HS-5 (cell line): ENCODE data around the gene S100A14.

ENCODE experiments used
- DNase-seq: peaks from one replicate; pipeline ENCODE4 v3.0.0-alpha.2; 2012; ENCODE audit warnings: low read depth

The S100A14 gene

DNA sequence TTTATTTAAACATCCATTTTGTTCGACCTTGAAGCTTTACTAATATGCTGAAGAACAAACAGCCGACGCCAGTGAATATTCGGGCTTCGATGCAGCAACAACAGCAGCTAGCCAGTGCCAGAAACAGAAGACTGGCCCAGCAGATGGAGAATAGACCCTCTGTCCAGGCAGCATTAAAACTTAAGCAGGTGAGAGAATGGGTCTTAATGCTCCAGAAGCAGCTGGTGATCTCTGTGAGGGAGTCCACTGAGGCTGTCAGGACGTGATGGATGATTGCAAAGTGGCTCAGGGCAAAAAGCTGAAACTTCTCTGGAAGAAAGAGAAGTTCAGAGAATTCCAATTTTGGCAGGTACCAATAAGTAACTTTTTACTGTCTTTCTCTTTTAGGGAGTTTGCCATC is 22.1 kb upstream of the S100A14 start:
- no peak for DNase-seq

DNA sequence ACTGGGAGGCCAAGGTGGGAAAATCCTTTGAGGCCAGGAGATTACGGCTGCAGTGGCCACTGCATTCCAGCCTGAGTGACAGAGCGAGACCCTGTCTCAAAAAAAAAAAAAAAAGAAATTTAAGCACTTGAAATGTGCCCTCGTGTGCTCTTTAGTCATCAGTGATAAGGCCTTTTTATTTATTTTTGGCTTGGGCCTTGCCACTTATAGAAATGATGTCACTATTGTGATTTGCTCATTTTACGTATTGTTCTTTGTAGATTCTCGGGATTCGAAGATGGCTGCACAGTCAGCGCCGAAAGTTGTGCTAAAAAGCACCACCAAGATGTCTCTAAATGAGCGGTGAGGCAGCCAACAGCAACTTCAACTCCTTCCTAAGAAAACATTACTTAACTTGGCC is 20.2 kb upstream of the S100A14 start:
- no peak for DNase-seq

DNA sequence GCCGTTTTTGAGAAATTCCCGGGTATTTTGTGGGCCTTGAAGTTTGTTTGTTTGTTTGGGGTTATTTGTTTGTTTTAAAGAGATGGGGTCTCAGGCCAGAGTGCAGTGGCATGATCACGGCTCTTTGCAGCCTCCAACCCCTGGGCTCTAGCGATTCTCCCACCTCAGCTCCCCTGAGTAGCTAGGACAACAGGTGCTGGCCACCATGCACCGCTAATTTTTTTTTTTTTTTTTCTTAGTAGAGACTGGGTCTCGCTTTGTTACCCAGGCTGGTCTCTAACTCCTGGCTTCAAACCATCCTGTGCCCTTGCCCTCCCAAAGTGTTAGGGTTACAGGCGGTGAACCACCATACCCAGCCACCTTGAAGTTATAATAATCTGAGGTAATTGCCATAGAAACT is 19.7 kb upstream of the S100A14 start:
- DNase-seq, result no peak

DNA sequence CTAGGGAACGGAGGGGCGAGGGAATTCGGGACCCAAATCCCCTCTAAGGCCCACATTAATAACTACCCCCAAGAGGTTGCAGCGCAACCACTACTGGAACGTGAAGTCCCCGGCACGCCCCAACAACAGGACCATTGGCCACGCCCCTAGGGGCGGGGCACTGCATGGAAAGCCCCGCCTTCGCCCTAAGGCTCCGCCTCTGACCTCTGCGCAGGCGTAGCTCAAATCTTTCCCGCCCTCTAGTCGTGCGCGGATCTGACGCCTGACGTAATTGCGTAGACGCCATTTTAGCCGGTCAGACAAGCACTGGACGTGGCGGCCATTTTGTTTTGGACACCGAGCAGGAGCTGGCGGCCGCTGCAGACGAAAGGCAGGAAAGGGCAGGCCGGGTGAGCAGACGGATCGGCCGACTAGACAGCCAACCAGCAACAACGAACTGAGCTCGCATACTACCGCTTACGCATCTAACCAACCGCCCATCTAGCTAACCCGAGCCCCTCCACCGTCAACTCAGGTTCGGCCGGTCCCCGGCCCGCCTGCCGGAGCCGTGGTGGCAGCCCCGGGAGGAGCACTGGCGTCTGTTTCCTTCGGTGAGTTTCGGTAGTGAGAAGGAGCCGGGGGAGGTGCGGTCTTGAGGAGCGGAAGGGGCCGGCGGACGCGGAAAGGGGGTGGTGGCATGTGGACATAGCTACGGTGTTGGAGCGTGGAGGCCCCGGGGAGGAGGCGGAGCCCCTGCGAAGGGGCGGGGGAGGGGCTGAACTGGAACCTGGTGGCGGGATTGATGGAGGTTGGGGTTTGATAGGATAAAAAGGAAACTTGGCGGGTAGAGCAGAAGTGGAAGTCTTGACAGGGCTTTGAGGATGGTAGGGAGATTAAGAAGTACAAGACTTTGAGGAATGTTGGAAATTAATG is 17.9 kb upstream of the S100A14 start, which contains the start of gene CHTOP:
Gene CHTOP, plus strand, starts transcription at position 313 of the 912 bp plus-strand sequence. CDS start 2,523 bp downstream, outside the sequence.
- DNase-seq, result peak; percentile 97

DNA sequence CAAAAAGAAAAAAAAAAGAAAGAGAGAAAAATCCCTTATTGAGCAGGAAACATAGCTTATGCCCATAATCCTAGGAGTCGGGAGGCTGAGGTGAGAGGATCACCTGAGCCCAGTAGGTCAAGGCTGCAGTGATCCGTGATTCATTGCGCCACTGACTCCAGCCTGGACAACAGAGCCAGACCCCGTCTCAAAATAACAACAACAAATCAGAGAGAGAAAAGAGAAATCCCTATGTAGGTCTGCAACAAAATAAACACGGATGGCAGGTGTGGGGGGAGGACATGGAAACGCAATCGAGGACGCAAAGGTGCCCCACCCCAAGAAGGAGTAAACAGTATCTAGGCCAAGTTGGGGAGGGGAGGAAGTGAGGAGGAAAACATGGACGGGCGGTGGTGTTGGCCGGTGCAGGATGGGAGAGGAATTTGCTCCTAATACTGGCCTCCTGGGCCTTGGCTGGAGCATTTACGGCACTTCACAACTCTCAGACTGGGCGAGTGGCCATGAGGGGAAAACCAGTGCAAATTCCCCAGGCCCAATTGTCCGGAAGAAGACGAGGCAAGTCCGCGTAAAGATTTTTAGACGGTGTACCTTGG is 17.1 kb upstream of the S100A14 start:
- DNase-seq, result no peak

DNA sequence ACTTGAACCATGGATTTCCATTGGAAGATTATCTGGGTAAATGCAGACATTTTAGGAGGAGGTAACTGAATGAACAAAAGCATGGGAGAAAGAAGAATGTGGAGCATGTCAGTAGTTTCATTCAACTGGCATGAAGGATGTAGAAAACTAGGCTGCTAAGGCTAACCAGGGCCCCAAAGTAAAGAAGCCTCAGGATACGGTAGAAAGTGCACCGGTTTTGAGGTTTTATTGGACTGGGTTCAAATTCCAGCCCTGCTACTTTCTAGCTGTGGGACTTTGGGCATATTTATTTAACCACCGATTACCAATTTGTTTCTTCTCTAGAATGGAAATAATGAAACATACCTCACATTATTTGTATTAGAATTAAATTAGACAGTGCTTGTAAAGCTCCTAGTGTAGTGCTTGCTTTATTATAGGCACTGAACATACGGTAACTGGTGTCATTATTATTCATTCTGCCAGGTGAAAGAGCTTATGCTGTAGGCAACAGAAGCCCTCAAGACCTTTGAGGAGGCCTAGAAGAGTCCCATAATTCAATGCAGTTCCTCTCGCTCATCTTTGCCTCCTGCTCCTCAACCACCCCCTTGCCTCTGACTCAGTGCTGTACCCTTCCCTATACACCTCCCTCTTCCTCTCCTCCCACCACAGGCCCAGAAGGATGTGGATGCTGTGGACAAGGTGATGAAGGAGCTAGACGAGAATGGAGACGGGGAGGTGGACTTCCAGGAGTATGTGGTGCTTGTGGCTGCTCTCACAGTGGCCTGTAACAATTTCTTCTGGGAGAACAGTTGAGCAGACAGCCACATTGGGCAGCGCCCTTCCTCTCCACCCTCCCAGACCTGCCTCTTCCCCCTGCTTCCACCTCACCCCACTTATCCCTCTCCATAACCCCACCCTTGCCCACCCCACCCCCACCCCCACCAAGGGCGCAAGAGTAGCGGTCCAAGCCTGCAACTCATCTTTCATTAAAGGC is 15.2 kb upstream of the S100A14 start:
- no peak for DNase-seq

DNA sequence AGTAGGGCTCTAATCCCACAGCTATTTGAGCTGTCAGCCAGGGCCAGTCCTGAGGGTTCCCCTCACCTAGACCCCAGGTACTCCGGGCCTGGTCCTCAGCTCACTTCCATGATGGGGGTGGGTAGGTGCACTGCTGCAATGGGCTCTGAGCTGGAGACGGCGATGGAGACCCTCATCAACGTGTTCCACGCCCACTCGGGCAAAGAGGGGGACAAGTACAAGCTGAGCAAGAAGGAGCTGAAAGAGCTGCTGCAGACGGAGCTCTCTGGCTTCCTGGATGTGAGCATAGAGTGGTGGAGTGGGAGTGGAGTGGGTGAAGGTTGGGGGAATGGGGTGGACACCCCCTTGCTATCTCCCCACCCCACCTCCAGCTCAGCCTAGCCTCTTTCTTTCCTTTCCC is 14.3 kb upstream of the S100A14 start:
- DNase-seq, result no peak

DNA sequence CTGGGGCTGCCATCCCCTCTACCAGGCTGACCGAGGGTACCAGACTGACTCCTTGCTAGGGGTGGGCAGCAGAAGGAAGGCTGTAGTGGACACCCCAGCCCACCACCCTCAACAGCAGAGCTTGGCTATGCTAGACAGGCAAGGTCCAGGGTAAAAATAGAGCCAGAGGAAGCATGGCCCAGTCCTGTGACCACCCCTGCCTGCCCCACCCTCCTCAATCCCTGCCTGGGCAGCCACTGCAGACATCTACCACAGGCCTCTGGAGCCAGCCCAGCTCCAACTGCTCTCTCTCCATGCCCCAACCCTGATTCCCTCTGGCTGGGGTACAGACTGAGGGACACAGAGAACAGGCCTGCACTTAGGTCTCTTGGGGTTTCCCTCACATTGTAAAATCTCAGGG is 13.8 kb upstream of the S100A14 start:
- no peak for DNase-seq

DNA sequence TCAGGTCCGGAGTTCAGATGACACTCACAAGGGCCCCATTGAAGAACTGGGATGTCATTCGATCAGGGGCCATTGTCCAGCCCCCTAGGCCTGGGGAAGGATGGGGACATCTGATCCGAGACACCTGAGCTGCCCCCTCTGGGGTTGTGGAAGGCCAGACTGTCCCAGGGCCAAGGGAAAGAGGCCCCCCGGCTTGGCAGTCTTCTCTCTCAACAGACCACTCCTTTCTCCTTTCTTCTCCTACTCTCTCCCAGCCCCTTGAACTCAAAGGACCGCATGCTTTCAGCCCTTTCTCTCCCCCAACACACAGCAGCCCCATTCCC is 13.2 kb upstream of the S100A14 start:
- DNase-seq, result no peak

DNA sequence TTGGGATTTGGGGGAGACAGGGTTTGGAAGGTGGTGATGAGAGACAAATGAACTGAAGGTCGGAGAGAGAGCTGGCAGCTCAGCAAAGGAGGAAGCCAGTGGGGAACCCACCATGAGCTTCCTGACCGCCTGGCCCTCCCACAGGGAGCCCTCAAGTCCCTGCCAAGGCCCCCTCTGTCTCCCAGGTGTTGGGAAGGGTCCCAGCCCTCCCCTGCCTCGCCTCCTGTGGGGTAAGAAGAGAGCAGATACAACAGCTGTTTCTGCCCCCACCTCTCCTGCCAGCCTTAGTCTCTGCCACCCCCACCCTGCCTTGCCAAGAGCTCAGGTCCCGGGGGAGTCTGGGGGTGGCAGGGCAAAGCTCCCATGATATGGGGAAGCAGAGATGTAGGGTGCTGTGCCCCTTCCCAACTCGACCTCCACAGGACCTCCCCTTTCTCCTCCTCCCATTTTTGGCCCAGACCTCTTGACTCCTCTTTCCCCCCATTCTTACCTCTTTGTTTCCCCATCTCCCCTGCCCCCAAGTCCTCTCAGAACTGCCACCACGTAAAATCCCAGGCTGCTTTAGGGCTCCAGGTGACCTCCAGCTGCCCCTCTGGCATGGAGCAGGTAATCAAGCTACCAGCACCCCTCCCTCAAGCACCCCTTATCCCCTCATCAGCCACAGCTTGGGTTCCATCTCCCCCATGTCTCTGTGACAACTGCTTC is 12.7 kb upstream of the S100A14 start:
- DNase-seq, result no peak

DNA sequence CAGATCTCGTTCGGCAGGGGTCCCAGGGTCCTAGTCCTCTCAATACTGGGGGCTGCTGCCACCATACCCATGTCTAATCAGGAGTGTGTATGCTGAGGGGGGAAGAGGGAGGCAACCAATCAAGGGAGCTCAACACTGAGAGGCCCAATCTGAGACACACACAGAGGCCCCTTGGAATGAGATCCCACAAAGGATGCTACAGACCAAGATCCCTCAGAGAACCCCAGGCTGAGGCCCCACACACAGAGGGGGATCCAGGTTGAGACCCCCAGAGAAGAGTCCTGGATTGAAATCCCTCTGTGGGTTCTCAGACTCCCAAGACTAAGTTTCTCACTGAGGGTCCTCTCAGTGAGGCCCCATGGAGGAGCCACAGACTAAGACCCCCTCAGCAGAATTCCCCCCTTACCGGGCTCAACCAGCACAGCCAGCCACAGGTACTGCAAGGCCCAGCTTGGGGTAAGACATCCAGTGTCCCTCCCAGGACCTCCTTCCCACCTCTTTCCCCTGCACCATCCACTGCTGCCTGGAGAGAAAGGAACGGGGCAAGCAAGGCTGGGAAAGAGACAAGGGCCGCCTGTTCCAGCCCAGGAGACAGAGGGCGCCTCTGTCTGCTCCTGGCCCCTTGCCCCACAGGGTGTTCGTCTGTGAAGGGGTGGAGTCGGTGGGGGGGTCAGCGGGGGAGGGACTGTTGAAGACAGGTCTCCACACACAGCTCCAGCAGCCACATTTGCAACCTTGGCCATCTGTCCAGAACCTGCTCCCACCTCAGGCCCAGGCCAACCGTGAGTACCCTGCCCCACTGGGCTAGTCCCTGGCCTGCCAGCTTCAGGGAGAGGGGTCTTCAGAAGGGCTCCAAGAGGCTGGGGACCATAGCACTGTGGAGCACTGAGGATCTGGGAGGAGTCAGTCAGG is 11.8 kb upstream of the S100A14 start, which contains the start of gene S100A1:
Gene S100A1, plus strand, starts transcription at position 720 of the 912 bp plus-strand sequence. CDS start 2,088 bp downstream, outside the sequence.
- no peak for DNase-seq

DNA sequence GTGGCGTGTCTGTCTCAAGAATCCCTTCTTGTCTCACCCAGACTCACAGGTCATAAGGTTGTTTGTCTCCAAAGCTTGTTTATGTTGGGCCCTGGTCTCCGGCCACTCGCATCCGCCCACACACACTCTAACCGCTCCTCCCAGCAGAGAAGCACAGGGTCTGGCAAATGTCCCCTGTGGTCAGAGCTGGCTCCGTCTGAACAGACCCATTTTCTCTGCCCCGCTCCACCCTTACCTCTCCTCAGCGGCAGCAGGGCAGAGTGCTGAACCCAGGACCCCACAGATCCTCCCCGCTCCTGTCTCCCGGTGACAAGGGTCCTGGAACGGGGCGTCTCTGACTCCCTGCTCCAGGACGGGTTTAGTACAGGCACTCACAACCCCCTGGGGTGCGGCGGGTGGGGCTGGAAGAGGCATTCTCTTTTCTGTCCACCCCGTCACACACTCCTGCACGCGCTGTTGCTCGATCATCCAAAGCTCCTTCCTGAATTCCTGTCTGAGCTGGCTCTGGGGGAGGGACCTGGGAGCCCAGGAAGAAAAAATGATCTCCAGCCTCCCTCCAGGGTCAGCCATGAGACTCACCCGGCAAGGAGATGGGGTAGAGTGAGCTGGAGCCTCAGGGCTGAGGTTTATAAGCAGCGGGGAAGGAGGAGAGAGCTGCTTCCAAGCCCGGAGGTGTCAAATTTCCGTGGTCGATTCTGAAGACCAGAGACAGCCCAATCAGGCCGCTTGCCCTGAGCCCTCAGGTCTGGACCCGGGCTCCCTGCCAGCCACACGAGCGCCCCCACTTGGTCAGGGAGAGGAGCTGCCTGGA is 11.0 kb upstream of the S100A14 start, which contains the start of gene S100A13:
Gene S100A13, minus strand, starts transcription at position 602 of the 811 bp plus-strand sequence. CDS start 1,033 bp downstream, outside the sequence.
- DNase-seq, result peak; percentile 77

DNA sequence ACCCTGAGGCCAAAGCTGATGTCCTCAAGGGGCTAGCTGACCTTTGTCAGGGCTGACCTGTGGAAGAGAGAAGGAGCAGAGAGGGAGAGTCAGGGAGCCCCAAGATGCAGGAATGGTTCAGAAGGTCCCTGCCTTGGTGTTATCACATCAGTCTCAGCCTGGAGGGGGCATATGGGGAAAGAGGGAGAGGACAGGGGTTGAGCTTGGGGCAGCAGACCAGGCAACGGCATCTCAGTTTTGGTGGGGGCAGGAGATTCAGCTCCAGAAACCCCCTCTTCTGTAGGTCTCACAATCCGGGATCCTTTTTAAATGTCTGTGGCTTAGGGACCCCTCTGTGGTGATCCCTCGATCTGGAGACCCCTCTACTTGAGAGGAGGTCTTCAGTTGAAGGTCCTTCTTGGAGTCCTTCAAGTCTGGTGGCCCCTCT is 10.4 kb upstream of the S100A14 start:
- DNase-seq, result no peak

DNA sequence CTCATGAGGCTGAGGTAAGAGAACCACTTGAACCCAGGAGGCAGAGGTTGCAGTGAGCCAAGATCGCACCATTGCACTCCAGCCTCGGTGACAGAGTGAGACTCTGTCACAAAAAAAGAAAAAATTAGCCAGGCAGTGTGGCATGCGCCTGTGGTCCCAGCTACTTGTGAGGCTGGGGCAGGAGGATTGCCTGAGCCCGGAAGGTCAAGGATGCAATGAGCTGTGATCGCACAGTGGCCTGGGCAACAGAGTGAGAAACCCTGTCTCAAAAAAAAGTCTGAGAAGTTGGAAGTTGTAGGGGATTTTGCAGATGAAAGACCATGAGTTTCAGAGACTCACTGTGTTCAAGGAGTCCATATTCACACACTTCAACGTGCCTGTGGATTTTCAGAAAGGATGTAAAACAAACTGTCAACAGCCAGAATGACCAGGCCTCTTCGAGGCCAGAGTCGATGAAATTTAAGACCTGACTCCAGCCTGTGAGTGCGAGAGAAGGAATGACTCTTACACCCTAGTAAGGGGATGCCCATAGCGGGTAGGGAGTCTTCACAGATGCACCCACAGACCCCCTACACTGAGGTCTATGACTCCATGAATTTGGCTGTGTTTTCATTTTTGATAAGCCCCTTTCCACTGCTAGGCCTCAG is 9.0 kb upstream of the S100A14 start:
- no peak for DNase-seq

DNA sequence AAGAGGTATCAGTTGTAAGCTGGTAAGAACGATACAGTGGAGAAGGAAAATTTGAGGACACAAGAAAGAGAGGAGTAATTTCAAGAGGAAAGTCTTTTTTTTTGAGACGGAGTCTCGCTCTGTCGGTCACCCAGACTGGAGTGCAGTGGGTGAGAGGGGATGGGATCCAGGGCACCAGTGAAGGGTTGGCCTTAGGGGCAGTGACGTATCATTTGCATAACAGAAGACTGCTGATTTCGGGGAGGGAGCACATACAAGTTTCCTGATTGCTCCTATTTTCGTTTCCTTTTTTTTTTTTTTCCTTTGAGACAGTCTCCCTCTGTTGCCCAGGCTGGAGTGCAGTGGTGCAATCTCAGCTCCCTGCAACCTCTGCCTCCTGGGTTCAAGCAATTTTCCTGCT is 7.0 kb upstream of the S100A14 start:
- no peak for DNase-seq

DNA sequence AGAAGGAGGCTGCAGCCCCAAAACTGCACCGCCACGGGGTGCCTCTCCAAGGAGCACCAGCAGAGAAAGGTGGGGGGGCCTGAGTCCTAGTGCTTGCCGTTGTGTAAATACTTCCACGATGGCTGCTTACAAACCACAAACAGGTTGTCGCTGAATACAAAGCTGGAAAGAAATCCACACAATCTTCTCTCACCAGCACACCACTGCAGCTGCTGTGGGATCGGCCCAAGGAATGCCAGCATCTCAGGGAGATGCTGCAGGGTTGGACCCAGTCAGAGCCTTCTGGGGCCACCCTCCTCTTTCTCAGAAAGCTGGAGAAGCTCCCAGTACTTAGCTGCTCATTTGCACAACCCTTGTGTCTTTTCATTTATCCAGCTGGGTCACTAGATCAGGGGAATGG is 3.0 kb upstream of the S100A14 start:
- no peak for DNase-seq

DNA sequence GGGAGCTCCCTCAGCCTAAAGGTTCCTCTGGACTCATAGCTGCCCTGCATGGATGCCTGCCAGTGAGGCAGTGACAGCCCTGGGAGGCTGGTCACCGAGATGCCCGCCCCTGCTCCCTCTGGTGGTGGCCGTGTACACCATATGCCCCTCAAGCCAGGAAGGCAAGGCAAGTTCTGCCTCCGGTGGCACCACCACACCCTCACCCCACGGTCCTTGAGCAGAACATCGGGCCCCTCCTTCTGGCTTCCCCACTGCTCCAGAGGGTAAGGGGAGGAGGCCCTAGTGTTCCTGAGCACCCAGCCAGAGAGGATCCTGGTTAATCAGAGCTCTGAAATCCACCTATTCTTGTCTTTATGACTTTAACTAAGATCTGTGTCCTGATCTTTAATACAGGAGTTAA is 1.5 kb upstream of the S100A14 start:
- no peak for DNase-seq

DNA sequence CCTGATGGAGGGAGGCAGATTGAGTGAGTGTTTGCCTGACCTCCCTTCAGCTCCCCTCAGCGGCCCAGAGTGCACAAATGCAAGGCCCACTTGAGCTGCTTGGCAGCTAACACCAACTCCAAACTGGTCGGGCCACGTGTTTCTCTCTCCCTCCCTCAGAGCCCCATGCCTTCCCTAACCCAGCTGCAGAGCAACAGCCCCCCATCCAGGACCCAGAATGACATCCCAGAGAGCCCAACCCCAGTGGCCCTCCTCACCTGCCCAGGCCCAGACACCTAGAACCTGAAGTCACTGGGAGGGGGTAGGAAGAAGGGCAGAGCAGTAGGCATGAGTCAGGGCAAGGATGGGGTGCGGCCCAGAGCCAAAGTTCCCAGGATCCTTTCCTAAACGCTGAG is 789 bp upstream of the S100A14 start:
- no peak for DNase-seq

DNA sequence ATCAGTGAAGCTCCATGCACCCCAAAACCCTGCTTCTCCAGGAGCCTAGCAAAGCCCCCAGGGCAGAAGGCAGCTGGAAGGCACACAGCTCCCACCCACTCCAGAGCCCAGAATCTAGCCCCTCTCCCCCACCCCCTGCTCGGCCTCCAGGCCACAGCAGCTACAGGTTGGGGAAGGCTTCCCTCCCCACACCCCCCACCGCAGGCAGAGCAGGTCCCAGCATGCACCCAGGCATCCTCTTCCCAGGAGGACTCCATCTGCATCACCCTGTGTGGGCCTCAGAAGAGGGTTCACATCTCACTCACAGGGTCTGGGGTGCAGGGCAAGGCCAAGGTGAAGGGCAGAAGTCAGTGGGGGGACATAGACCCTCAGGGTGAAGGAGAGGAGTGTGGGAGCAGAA is 719 bp downstream of the S100A14 start:
- DNase-seq, result no peak
